Mucosa of stomach (tissue), 1 donor: Measurements from ENCODE around the gene NUP98.

ENCODE experiments used
- H3K27me3 ChIP-seq: one replicate; pipeline ENCODE4 v1.7.0; 2013; ENCODE audit warnings: mild to moderate bottlenecking, low read length; ENCODE audit not compliant: control insufficient read depth, insufficient read depth
- H3K36me3 ChIP-seq: one replicate; pipeline ENCODE4 v1.7.0; 2013; ENCODE audit warnings: low read length; ENCODE audit not compliant: control insufficient read depth, insufficient read depth
- H3K4me1 ChIP-seq: one replicate; pipeline ENCODE4 v1.7.0; 2013; ENCODE audit warnings: mild to moderate bottlenecking, low read length; ENCODE audit not compliant: control insufficient read depth, insufficient read depth
- H3K4me3 ChIP-seq: one replicate; pipeline ENCODE4 v1.7.0; 2013; ENCODE audit warnings: low read length
- H3K9ac ChIP-seq: one replicate; pipeline ENCODE4 v1.7.0; 2013; ENCODE audit warnings: mild to moderate bottlenecking, low read length, moderate library complexity
- H3K9me3 ChIP-seq: one replicate; pipeline ENCODE4 v1.7.0; 2013; ENCODE audit warnings: mild to moderate bottlenecking, low read length, moderate library complexity; ENCODE audit not compliant: control insufficient read depth
- donor health status: Pancreatic carcinoma.

The NUP98 gene

GRCh38 chr11:3745161-3745560 is 52.2 kb downstream of the NUP98 start:
- Histone ChIP-seq H3K4me3 (no peak overlapping the region), H3K9ac (no peak overlapping the region)

GRCh38 chr11:3738723-3739122 is 58.6 kb downstream of the NUP98 start:
- H3K27me3 ChIP-seq: no peaks in the 10 kb centered on the region
- H3K4me3 ChIP-seq: no peak overlapping the region
- H3K9me3 ChIP-seq: no peaks in the 10 kb centered on the region
- no peak overlapping the region for H3K9ac ChIP-seq
- H3K4me1 ChIP-seq: no peaks in the 10 kb centered on the region
- H3K36me3 ChIP-seq: no peaks in the 10 kb centered on the region

More at GRCh38 chr11:3745161-3745560, 52.2 kb downstream of the NUP98 start:
- H3K36me3 ChIP-seq: no peaks in the 10 kb centered on the region
- no peaks in the 10 kb centered on the region for H3K27me3 ChIP-seq
- H3K9me3 ChIP-seq: no peaks in the 10 kb centered on the region
- no peaks in the 10 kb centered on the region for H3K4me1 ChIP-seq

GRCh38 chr11:3738241-3738640 is 59.1 kb downstream of the NUP98 start:
- H3K27me3 ChIP-seq: no peaks in the 10 kb centered on the region

GRCh38 chr11:3737386-3737933 is 59.9 kb downstream of the NUP98 start:
- Histone ChIP-seq H3K4me3 (no peak overlapping the region), H3K36me3 (no peaks in the 10 kb centered on the region), H3K9ac (no peak overlapping the region)

More at GRCh38 chr11:3738241-3738640, 59.1 kb downstream of the NUP98 start:
- Histone ChIP-seq H3K36me3 (no peaks in the 10 kb centered on the region), H3K9me3 (no peaks in the 10 kb centered on the region), H3K9ac (no peak overlapping the region), H3K4me1 (no peaks in the 10 kb centered on the region), H3K4me3 (no peak overlapping the region)

GRCh38 chr11:3736816-3737215 is 60.5 kb downstream of the NUP98 start:
- H3K4me1 ChIP-seq: no peaks in the 10 kb centered on the region
- no peaks in the 10 kb centered on the region for H3K27me3 ChIP-seq
- no peaks in the 10 kb centered on the region for H3K36me3 ChIP-seq
- H3K9me3 ChIP-seq: no peaks in the 10 kb centered on the region
- H3K4me3 ChIP-seq: no peak overlapping the region
- H3K9ac ChIP-seq: no peak overlapping the region

More at GRCh38 chr11:3737386-3737933, 59.9 kb downstream of the NUP98 start:
- Histone ChIP-seq H3K4me1 (no peaks in the 10 kb centered on the region), H3K9me3 (no peaks in the 10 kb centered on the region), H3K27me3 (no peaks in the 10 kb centered on the region)

- Histone ChIP-seq H3K27me3 (no peaks in the 10 kb centered on the region), H3K4me3 (no peak overlapping the region), H3K36me3 (no peaks in the 10 kb centered on the region), H3K9ac (no peak overlapping the region), H3K4me1 (no peaks in the 10 kb centered on the region), H3K9me3 (no peaks in the 10 kb centered on the region)
Measured at GRCh38 chr11:3735827-3736226, 61.5 kb downstream of the NUP98 start.

GRCh38 chr11:3732671-3733436 is 64.5 kb downstream of the NUP98 start:
- H3K9ac ChIP-seq: no peak overlapping the region
- H3K4me3 ChIP-seq: no peak overlapping the region
- no peaks in the 10 kb centered on the region for H3K4me1 ChIP-seq
- H3K9me3 ChIP-seq: no peaks in the 10 kb centered on the region
- H3K36me3 ChIP-seq: no peaks in the 10 kb centered on the region
- H3K27me3 ChIP-seq: no peaks in the 10 kb centered on the region

- Histone ChIP-seq H3K9ac (no peak overlapping the region), H3K4me1 (no peaks in the 10 kb centered on the region), H3K36me3 (peaks cover 3% of the 10 kb centered on the region), H3K4me3 (no peak overlapping the region), H3K27me3 (no peaks in the 10 kb centered on the region), H3K9me3 (no peaks in the 10 kb centered on the region)
Measured at GRCh38 chr11:3723014-3723708, 74.2 kb downstream of the NUP98 start.

GRCh38 chr11:3722100-3722499 is 75.3 kb downstream of the NUP98 start:
- Histone ChIP-seq H3K4me3 (no peak overlapping the region), H3K9me3 (no peaks in the 10 kb centered on the region), H3K27me3 (no peaks in the 10 kb centered on the region), H3K4me1 (no peaks in the 10 kb centered on the region), H3K9ac (no peak overlapping the region), H3K36me3 (peaks cover 3% of the 10 kb centered on the region)

GRCh38 chr11:3720997-3721396 is 76.4 kb downstream of the NUP98 start:
- Histone ChIP-seq H3K9me3 (no peaks in the 10 kb centered on the region), H3K27me3 (no peaks in the 10 kb centered on the region), H3K4me1 (no peaks in the 10 kb centered on the region), H3K36me3 (peaks cover 3% of the 10 kb centered on the region), H3K9ac (no peak overlapping the region), H3K4me3 (no peak overlapping the region)

- Histone ChIP-seq H3K9me3 (no peaks in the 10 kb centered on the region), H3K9ac (no peak overlapping the region), H3K27me3 (no peaks in the 10 kb centered on the region), H3K4me1 (no peaks in the 10 kb centered on the region), H3K36me3 (peaks cover 7% of the 10 kb centered on the region), H3K4me3 (no peak overlapping the region)
Measured at GRCh38 chr11:3712274-3712673, 85.1 kb downstream of the NUP98 start.
